GM12878 (cell line): Measurements from ENCODE around the gene REPIN1. TPM values are rescaled to one million over a fixed set of nuclear protein-coding genes. Genes with fewer than 3 reads are reported as not detected.

ENCODE experiments used
- ATF2 ChIP-seq: IDR thresholded peaks from 2 replicates; pipeline ENCODE4 v1.6.1; 2012; ENCODE audit warnings: low read length, inconsistent platforms
- CBX3 ChIP-seq: fragments of 200-600 bp; sonication (generic); IDR thresholded peaks from 2 replicates; pipeline ENCODE4 v1.6.1; 2016; ENCODE audit warnings: low read depth, borderline replicate concordance
- CHD2 ChIP-seq: IDR thresholded peaks from 2 replicates; pipeline ENCODE4 v1.6.1; 2011; ENCODE audit warnings: low read depth, low read length, improper control_type of control experiment, borderline replicate concordance
- DPF2 ChIP-seq: fragments of 450-650 bp; IDR thresholded peaks from 2 replicates; pipeline ENCODE4 v1.6.1; 2017; ENCODE audit warnings: mild to moderate bottlenecking
- FOXK2 ChIP-seq: fragments of 450-650 bp; IDR thresholded peaks from 2 replicates; pipeline ENCODE4 v1.6.1; 2017; ENCODE audit warnings: mild to moderate bottlenecking, moderate library complexity
- GATAD2B ChIP-seq: fragments of 450-650 bp; conservative IDR thresholded peaks from 2 replicates; pipeline ENCODE4 v1.6.1; 2017; ENCODE audit warnings: low read depth, mild to moderate bottlenecking, moderate library complexity
- IRF5 ChIP-seq: fragments of 450-650 bp; IDR thresholded peaks from 2 replicates; pipeline ENCODE4 v1.6.1; 2017; ENCODE audit warnings: borderline replicate concordance
- MTA3 ChIP-seq: IDR thresholded peaks from 2 replicates; pipeline ENCODE4 v1.6.1; 2012; ENCODE audit warnings: low read length, inconsistent platforms, borderline replicate concordance
- MXI1 ChIP-seq: fragments of 150-350 bp; IDR thresholded peaks from 2 replicates; pipeline ENCODE4 v1.6.1; 2011; ENCODE audit warnings: low read depth, mild to moderate bottlenecking, inconsistent platforms, low read length, improper control_type of control experiment
- MYB ChIP-seq: fragments of 150-350 bp; IDR thresholded peaks from 2 replicates; pipeline ENCODE4 v1.6.1; 2014; ENCODE audit warnings: mild to moderate bottlenecking, low read depth, low read length, borderline replicate concordance
- MYC ChIP-seq: IDR thresholded peaks from 2 replicates; pipeline ENCODE4 v1.6.1; 2011; ENCODE audit warnings: mild to moderate bottlenecking, low read length, moderate library complexity, inconsistent platforms; ENCODE audit not compliant: insufficient read depth, insufficient replicate concordance, insufficient read length, severe bottlenecking
- NFYB ChIP-seq: IDR thresholded peaks from 2 replicates; pipeline ENCODE4 v1.6.1; 2011; ENCODE audit warnings: low read depth, mild to moderate bottlenecking, low read length, improper control_type of control experiment, moderate library complexity; ENCODE audit not compliant: insufficient read depth
- RUNX3 ChIP-seq: IDR thresholded peaks from 2 replicates; pipeline ENCODE4 v1.6.1; 2012; ENCODE audit warnings: low read length, inconsistent platforms
- SP1 ChIP-seq: IDR thresholded peaks from one replicate; pipeline ENCODE4 v1.6.1; 2011; ENCODE audit warnings: low read depth, low read length
- SPI1 ChIP-seq: IDR thresholded peaks from 2 replicates; pipeline ENCODE4 v1.6.1; 2011; ENCODE audit warnings: low read depth, mild to moderate bottlenecking, low read length, moderate library complexity, borderline replicate concordance; ENCODE audit not compliant: insufficient read depth
- SREBF1 ChIP-seq: IDR thresholded peaks from 2 replicates; pipeline ENCODE4 v1.6.1; 2012; ENCODE audit warnings: mild to moderate bottlenecking, low read length
- YY1 ChIP-seq: IDR thresholded peaks from 2 replicates; pipeline ENCODE4 v1.6.1; 2011; ENCODE audit warnings: low read depth, mild to moderate bottlenecking, low read length
- ZBTB11 ChIP-seq: fragments of 450-650 bp; formaldehyde crosslinking; IDR thresholded peaks from 2 replicates; pipeline ENCODE4 v1.5.0; 2022; ENCODE audit warnings: mild to moderate bottlenecking, missing genetic modification characterization
- ZBTB4 ChIP-seq: fragments of 450-650 bp; formaldehyde crosslinking; IDR thresholded peaks from 2 replicates; pipeline ENCODE4 v1.4.0; 2022; ENCODE audit warnings: mild to moderate bottlenecking, moderate library complexity
- ZNF217 ChIP-seq: fragments of 450-650 bp; IDR thresholded peaks from 2 replicates; pipeline ENCODE4 v1.6.1; 2017; ENCODE audit warnings: antibody characterized with exemption, mild to moderate bottlenecking
- ZSCAN29 ChIP-seq: fragments of 450-650 bp; IDR thresholded peaks from 2 replicates; pipeline ENCODE4 v1.6.1; 2017; ENCODE audit warnings: mild to moderate bottlenecking, moderate library complexity
- polyA plus RNA-seq, 11 experiments: library from polyadenylated mRNA; depleted of rRNA in 4 of 11; unstranded in 6 of 11; stranded (reverse) in 5 of 11; fragments of >200 nt; fragmentation: Nextera tagmentation in 4 of 11; fragmentation: Illumina TruSeq in 1 of 11; extraction: Ambion mirVana in 4 of 11; extraction: Trizol in 1 of 11; gene quantifications; 1 replicate in 1 of 11; 2 replicates in 10 of 11; pipeline versions ENCODE4 v1.2.1 to v1.2.3, GENCODE V29; 2011 to 2016; ENCODE audit warnings: inconsistent platforms in 2 of 11, missing spikeins in 2 of 11, low read depth in 1 of 11
- total RNA-seq, 4 experiments: library from RNA; depleted of rRNA in 3 of 4; stranded (reverse); fragments of >200 nt in 3 of 4; fragmentation: Illumina TruSeq in 1 of 4; extraction: Trizol in 1 of 4; gene quantifications; 2 replicates each; pipeline versions ENCODE4 v1.2.1 to v1.2.3, GENCODE V29; 2013 to 2021

The REPIN1 gene
- total and polyA plus RNA-seq, 10 of the 15 experiments (the other 5 are each of a cell fraction or from before 2014, with no cell fraction given) = 5.1 to 172 (median 76.9) TPM

- TF ChIP-seq SREBF1 (no peak), ZBTB4 (CRISPR knock-in tag) (no peak), MXI1 (peak; percentile 59), ZNF217 (0 out of 2 replicates have a peak, but pooled peaks have one; percentile 19), ATF2 (no peak), DPF2 (peak; percentile 73), MYC (peak; percentile 65), CBX3 (no peak), RUNX3 (peak; percentile 66), IRF5 (no peak), CHD2 (peak; percentile 64), GATAD2B (peak; percentile 83), SPI1 (no peak), MYB (peak; percentile 81), NFYB (no peak), MTA3 (peak; percentile 82; the same call in 1 of the 2 replicates), SP1 (no peak), FOXK2 (no peak), ZBTB11 (CRISPR knock-in tag) (no peak), ZSCAN29 (peak; percentile 59; the same call in 1 of the 2 replicates), YY1 (0 out of 2 replicates have a peak, but pooled peaks have one; percentile 4)
Measured at GRCh38 chr7:150368096-150368883, at the start of gene REPIN1 (continued).
